HCT116 (cell line): ENCODE measurements around the gene ACOT7. TPM values are rescaled to one million over a fixed set of nuclear protein-coding genes. Genes with fewer than 3 reads are reported as not detected.
"Not testable (repeated sequence)": the region's sequence is repeated elsewhere in the genome, so short reads cannot be mapped to it uniquely, and the experiment has no call there.

Experiments
- ATAC-seq: fragments of 200-7000 bp; cut with Tn5 transposase; 2 replicates; pipeline ENCODE4 v1.9.1; 2020; ENCODE audit warnings: mild to moderate bottlenecking, moderate library complexity
- BruUV-seq: library from RNA; stranded (reverse); fragments of 400-500 nt; replicated peaks from 2 replicates; lab custom pipeline; 2021; lab: Mats Ljungman, UMichigan
- CTCF ChIA-PET: fragments of 300-600 bp; sonication (Branson Sonifier 250); formaldehyde crosslinking; loops from one replicate; lab custom pipeline; 2021; ENCODE audit warnings: antibody characterized with exemption; lab: Charles Lee
- POLR2A ChIA-PET: fragments of 300-600, 350-600 bp; sonication (Branson Sonifier 250); formaldehyde crosslinking; loops from one replicate; lab custom pipeline; 2021; ENCODE audit warnings: antibody characterized with exemption; lab: Charles Lee
- RAD21 ChIA-PET, 2 experiments: fragments of 300-600 bp; sonication (Branson Sonifier 250); formaldehyde crosslinking; loops; one replicate each; lab custom pipeline; 2023; ENCODE audit warnings: low total read pairs in 2 of 2; ENCODE audit not compliant: uncharacterized antibody in 2 of 2, unreplicated experiment in 2 of 2, low non-redundant PET in 1 of 2; lab: Charles Lee
- DNase-seq: peaks from one replicate; pipeline ENCODE4 v3.0.0-alpha.2; 2010; ENCODE audit warnings: low read depth, low spot score
- H2AFZ ChIP-seq: fragments of 200-600 bp; shearing (Covaris generic), sonication (generic); 2 replicates; pipeline ENCODE4 v1.6.1; 2017; ENCODE audit warnings: low read depth, mixed run types, mixed read lengths, antibody characterized with exemption, low read length; ENCODE audit not compliant: poor library complexity, severe bottlenecking
- H3K27ac ChIP-seq: 2 replicates; pipeline ENCODE4 v1.5.1; 2012; ENCODE audit warnings: low read depth, low read length
- H3K27me3 ChIP-seq: fragments of 200-600 bp; sonication (generic); 2 replicates; pipeline ENCODE4 v1.6.1; 2016; ENCODE audit warnings: mixed run types, low read length, mixed read lengths; ENCODE audit not compliant: insufficient read depth
- H3K36me3 ChIP-seq, 2 experiments: fragments of 200-500 bp in 1 of 2; fragments of 200-600 bp in 1 of 2; sonication (Bioruptor generic) in 1 of 2; sonication (generic) in 1 of 2; 2 replicates each; pipeline versions ENCODE4 v1.5.1 to v1.6.1; 2014 to 2016; ENCODE audit warnings: low read length in 2 of 2, inconsistent platforms in 1 of 2, mixed read lengths in 1 of 2, mixed run types in 1 of 2; ENCODE audit not compliant: insufficient read depth in 2 of 2, control insufficient read depth in 1 of 2
- H3K4me1 ChIP-seq, 2 experiments: fragments of 200-600 bp in 1 of 2; sonication (generic) in 1 of 2; 2 replicates each; pipeline versions ENCODE4 v1.5.1 to v1.6.1; 2012 to 2017; ENCODE audit warnings: low read length in 2 of 2, inconsistent platforms in 1 of 2, mild to moderate bottlenecking in 1 of 2, mixed read lengths in 1 of 2, mixed run types in 1 of 2, moderate library complexity in 1 of 2; ENCODE audit not compliant: insufficient read depth in 2 of 2, control insufficient read depth in 1 of 2
- H3K4me2 ChIP-seq: fragments of 200-600 bp; sonication (generic); 2 replicates; pipeline ENCODE4 v1.6.1; 2017; ENCODE audit warnings: mixed run types, low read length, mixed read lengths
- H3K4me3 ChIP-seq, 2 experiments: fragments of 200-600 bp in 1 of 2; sonication (generic) in 1 of 2; replicated peaks in 1 of 2; 2 replicates each; pipeline ENCODE4 v1.5.1; 2011 to 2016; ENCODE audit warnings: low read length in 2 of 2, control low read depth in 1 of 2, low read depth in 1 of 2, mild to moderate bottlenecking in 1 of 2, mixed read lengths in 1 of 2, mixed run types in 1 of 2
- H3K79me2 ChIP-seq: fragments of 200-600 bp; sonication (generic); 2 replicates; pipeline ENCODE4 v1.6.1; 2017; ENCODE audit warnings: mild to moderate bottlenecking, mixed run types, low read length, moderate library complexity, mixed read lengths; ENCODE audit not compliant: insufficient read depth
- H3K9ac ChIP-seq: fragments of 200-600 bp; sonication (generic); 2 replicates; pipeline ENCODE4 v1.6.1; 2016; ENCODE audit warnings: low read length, mixed read lengths
- H3K9me2 ChIP-seq: fragments of 200-600 bp; sonication (generic), shearing (Covaris generic); 2 replicates; pipeline ENCODE4 v1.6.1; 2017; ENCODE audit warnings: mixed run types, mild to moderate bottlenecking, moderate library complexity; ENCODE audit not compliant: insufficient read depth
- H3K9me3 ChIP-seq, 2 experiments: fragments of 200-500 bp in 1 of 2; fragments of 200-600 bp in 1 of 2; sonication (Bioruptor generic) in 1 of 2; sonication (generic) in 1 of 2; 2 replicates each; pipeline ENCODE4 v1.6.1; 2014 to 2017; ENCODE audit warnings: low read length in 2 of 2, mixed read lengths in 2 of 2, inconsistent platforms in 1 of 2, low read depth in 1 of 2, mild to moderate bottlenecking in 1 of 2, mixed run types in 1 of 2, moderate library complexity in 1 of 2; ENCODE audit not compliant: control insufficient read depth in 1 of 2, insufficient read depth in 1 of 2
- H4K20me1 ChIP-seq: fragments of 200-600 bp; sonication (generic), shearing (Covaris generic); 2 replicates; pipeline ENCODE4 v1.6.1; 2017; ENCODE audit warnings: mixed run types, mild to moderate bottlenecking, moderate library complexity; ENCODE audit not compliant: insufficient read depth
- CBX3 ChIP-seq: IDR thresholded peaks from 2 replicates; pipeline ENCODE4 v1.6.1; 2012; ENCODE audit warnings: low read depth
- CTCF ChIP-seq, 3 experiments: fragments of 200-600 bp in 1 of 3; sonication (generic) in 1 of 3; IDR thresholded peaks in 2 of 3; conservative IDR thresholded peaks in 1 of 3; 2 replicates each; pipeline ENCODE4 v1.5.1; 2012 to 2017; ENCODE audit warnings: low read depth in 2 of 3, low read length in 2 of 3, antibody characterized with exemption in 1 of 3, borderline replicate concordance in 1 of 3, control low read depth in 1 of 3, mild to moderate bottlenecking in 1 of 3, mixed read lengths in 1 of 3, mixed run types in 1 of 3, moderate library complexity in 1 of 3; ENCODE audit not compliant: insufficient read depth in 1 of 3
- ZFX ChIP-seq: fragments of 450-650 bp; IDR thresholded peaks from 2 replicates; pipeline ENCODE4 v1.6.1; 2017
- intact Hi-C: fragments of 100-400 bp; cut with micrococcal nuclease; formaldehyde crosslinking; loops from 2 replicates; pipeline ENCODE4 v1.10.0; 2022
- total RNA-seq: library from RNA; stranded (reverse); gene quantifications from one replicate; pipeline ENCODE4 v1.2.1, GENCODE V29; 2021; ENCODE audit not compliant: unreplicated experiment

The ACOT7 gene
- total RNA-seq, 1 experiment from 2014 or later: 162 TPM

GRCh38 chr1:6378096-6378746, 15.3 kb downstream of the ACOT7 start:
- peak overlapping the region; percentile 43 for H3K4me2 ChIP-seq
- H3K9ac ChIP-seq: 0 out of 2 replicates have a peak overlapping the region, but pooled peaks have one; percentile 19
- TF ChIP-seq CTCF (IDR thresholded peaks at IDR 0.05 in 2 of 3, conservative IDR thresholded peaks at IDR 0.05 in 1 of 3; ENCODE audit: borderline replicate concordance in 1 of 3, insufficient read depth in 1 of 3, low read depth in 2 of 3, low read length in 2 of 3) (peak; percentile 32 to 48 (median 48); a peak in 5 of 6 replicates), CBX3 (no peak)
- no peaks in the 10 kb centered on the region for H3K9me2 ChIP-seq
- no peak overlapping the region for H3K4me3 ChIP-seq
- no peaks in the 10 kb centered on the region; the same call in 1 of the 2 replicates for H4K20me1 ChIP-seq
- intact Hi-C loops: no loop called here
- POLR2A ChIA-PET: no interaction called here
- no peaks in the 10 kb centered on the region for H3K36me3 ChIP-seq
- H3K27ac ChIP-seq: peak overlapping the region; percentile 31; the same call in 1 of the 2 replicates
- H3K9me3 ChIP-seq: no peaks in the 10 kb centered on the region
- no peaks in the 10 kb centered on the region for H3K27me3 ChIP-seq
- H3K4me1 ChIP-seq: peaks cover 13 to 19% of the 10 kb centered on the region in 2 experiments
- CTCF ChIA-PET: interaction anchor here (0.7 to 2.4 kb wide), 3 partner anchors 15 to 45 kb away, joined by 3 to 8 read pairs (median 4); no protein-coding TSS in a partner anchor
- peak; percentile 94 for ATAC-seq
- RAD21 ChIA-PET: interaction anchor here in 1 of 2 experiments (0.6 to 1.4 kb wide), 2 partner anchors 11 to 15 kb away, joined by 3 read pairs; partner anchors contain the start of gene ACOT7
- no peak for DNase-seq
- no TSS peak for BruUV-seq
- no peak overlapping the region for H2AFZ ChIP-seq
- peaks cover 87% of the 10 kb centered on the region for H3K79me2 ChIP-seq

GRCh38 chr1:6373961-6374720, 19.4 kb downstream of the ACOT7 start:
- Histone ChIP-seq H3K9me3 (no peaks in the 10 kb centered on the region), H3K4me3 (no peak overlapping the region), H3K27me3 (no peaks in the 10 kb centered on the region), H3K9me2 (no peaks in the 10 kb centered on the region), H3K9ac (no peak overlapping the region), H3K79me2 (peaks cover 80% of the 10 kb centered on the region), H4K20me1 (peaks cover 4% of the 10 kb centered on the region; the same call in 1 of the 2 replicates), H3K27ac (no peak overlapping the region), H3K4me2 (no peak overlapping the region), H3K36me3 (no peaks in the 10 kb centered on the region), H2AFZ (no peak overlapping the region), H3K4me1 (peaks cover 20 to 48% of the 10 kb centered on the region in 2 experiments)
- ATAC-seq: no peak
- TF ChIP-seq ZFX: no peak
- CTCF ChIA-PET: no interaction called here
- RAD21 ChIA-PET: no interaction called here
- intact Hi-C loops: no loop called here
- no TSS peak for BruUV-seq
- DNase-seq: no peak
- POLR2A ChIA-PET: no interaction called here

GRCh38 chr1:6372236-6372635, 21.3 kb downstream of the ACOT7 start:
- peak overlapping the region; percentile 28; the same call in 1 of the 2 replicates for H3K4me2 ChIP-seq
- RAD21 ChIA-PET, H4K20me1 ChIP-seq, H3K9ac ChIP-seq, H3K9me3 ChIP-seq, ATAC-seq, H2AFZ ChIP-seq, H3K27ac ChIP-seq, DNase-seq, BruUV-seq, intact Hi-C loops, CTCF ChIA-PET, H3K27me3 ChIP-seq, H3K36me3 ChIP-seq, H3K9me2 ChIP-seq, H3K4me3 ChIP-seq: not testable (repeated sequence)
- peaks cover 17 to 61% of the 10 kb centered on the region in 2 experiments for H3K4me1 ChIP-seq
- peaks cover 79% of the 10 kb centered on the region for H3K79me2 ChIP-seq
- POLR2A ChIA-PET: interaction anchor here (1.0 kb wide), 1 partner anchor 9 kb away, joined by 3 read pairs; no protein-coding TSS in a partner anchor
